Uterus (tissue), 2 donors: ENCODE measurements around the gene APOBEC2.

Source experiments
- CTCF ChIP-seq, 4 experiments: fragments of 200-600 bp in 2 of 4; fragments of 450-650 bp in 2 of 4; sonication (generic) in 2 of 4; IDR thresholded peaks; one replicate each; pipeline ENCODE4 v1.5.1; 2016 to 2019; ENCODE audit warnings: antibody characterized with exemption in 4 of 4, mild to moderate bottlenecking in 2 of 4, moderate library complexity in 1 of 4
- POLR2A ChIP-seq, 2 donors: fragments of 450-650 bp; IDR thresholded peaks; one replicate each; pipeline ENCODE4 v1.6.1; 2016; ENCODE audit warnings: antibody characterized with exemption in 2 of 2, mild to moderate bottlenecking in 1 of 2, moderate library complexity in 1 of 2

GRCh38 chr6:41055149-41055548, 2.1 kb downstream of the APOBEC2 start:
- no peak for TF ChIP-seq CTCF (IDR thresholded peaks at IDR 0.05)
- TF ChIP-seq POLR2A (IDR thresholded peaks at IDR 0.05), result no peak
